Smooth muscle cell (in vitro differentiated cells): ENCODE measurements around the gene INPP5A. TPM values are rescaled to one million over a fixed set of nuclear protein-coding genes. Genes with fewer than 3 reads are reported as not detected.

Source experiments
- DNase-seq: peaks from one replicate; lab custom pipeline; 2025; ENCODE audit not compliant: unreplicated experiment; lab: John Stamatoyannopoulos, UW
- H2AFZ ChIP-seq: fragments of 200-600 bp; sonication (generic); 2 replicates; pipeline ENCODE4 v1.6.0; 2016; ENCODE audit warnings: antibody characterized with exemption, low read depth, mild to moderate bottlenecking
- H3F3A ChIP-seq: fragments of 200-600 bp; sonication (generic); 2 replicates; pipeline ENCODE4 v1.6.0; 2017; ENCODE audit warnings: antibody characterized with exemption, low read depth
- H3K27ac ChIP-seq: fragments of 200-600 bp; sonication (generic); 2 replicates; pipeline ENCODE4 v1.5.1; 2016; ENCODE audit warnings: low read depth, mild to moderate bottlenecking
- H3K27me3 ChIP-seq: fragments of 200-600 bp; sonication (generic); 2 replicates; pipeline ENCODE4 v1.6.1; 2016; ENCODE audit warnings: low read depth, mild to moderate bottlenecking
- H3K36me3 ChIP-seq: fragments of 200-600 bp; sonication (generic); 2 replicates; pipeline ENCODE4 v1.5.1; 2016; ENCODE audit warnings: low read depth
- H3K4me1 ChIP-seq: fragments of 200-600 bp; sonication (generic); 2 replicates; pipeline ENCODE4 v1.5.1; 2016; ENCODE audit warnings: low read depth
- H3K4me2 ChIP-seq: fragments of 200-600 bp; sonication (generic); 2 replicates; pipeline ENCODE4 v1.6.0; 2016; ENCODE audit warnings: mild to moderate bottlenecking
- H3K4me3 ChIP-seq: fragments of 200-600 bp; sonication (generic); 2 replicates; pipeline ENCODE4 v1.5.1; 2016; ENCODE audit warnings: mild to moderate bottlenecking
- H3K79me2 ChIP-seq: fragments of 200-600 bp; sonication (generic); 2 replicates; pipeline ENCODE4 v1.6.0; 2016; ENCODE audit warnings: low read depth, mild to moderate bottlenecking
- H3K9ac ChIP-seq: fragments of 200-600 bp; sonication (generic); 2 replicates; pipeline ENCODE4 v1.6.0; 2016; ENCODE audit warnings: low read depth
- H3K9me3 ChIP-seq: fragments of 200-600 bp; sonication (generic); replicated peaks from 2 replicates; pipeline ENCODE4 v1.5.1; 2016; ENCODE audit warnings: low read depth
- H4K20me1 ChIP-seq: fragments of 200-600 bp; sonication (generic); 2 replicates; pipeline ENCODE4 v1.6.0; 2016; ENCODE audit warnings: low read depth
- WGBS: methylation state at CpG from one replicate; pipeline ENCODE4 v1.1.7; 2016; ENCODE audit warnings: low lambda C conversion rate; 5-methylcytosine and 5-hydroxymethylcytosine counted together
- polyA plus RNA-seq: library from polyadenylated mRNA; unstranded; fragments of >200 nt; fragmentation: Nextera tagmentation; extraction: Ambion mirVana; gene quantifications from 2 replicates; pipeline ENCODE4 v1.2.1, GENCODE V29; 2016
- total RNA-seq: library from RNA; depleted of rRNA; stranded (reverse); fragments of >200 nt; gene quantifications from 2 replicates; pipeline ENCODE4 v1.2.3, GENCODE V29; 2014
- TF ChIP-seq, protein P1 (sequence below): fragments of 200-600 bp; sonication (generic); IDR thresholded peaks from 2 replicates; pipeline ENCODE4 v1.5.1; 2017; ENCODE audit warnings: borderline replicate concordance, mild to moderate bottlenecking, antibody characterized with exemption; ENCODE audit not compliant: insufficient read depth, poor library complexity, severe bottlenecking

INPP5A gene
- total and polyA plus RNA-seq, 2 experiments from 2014 or later = 48.0 to 55.9 TPM

DNA sequence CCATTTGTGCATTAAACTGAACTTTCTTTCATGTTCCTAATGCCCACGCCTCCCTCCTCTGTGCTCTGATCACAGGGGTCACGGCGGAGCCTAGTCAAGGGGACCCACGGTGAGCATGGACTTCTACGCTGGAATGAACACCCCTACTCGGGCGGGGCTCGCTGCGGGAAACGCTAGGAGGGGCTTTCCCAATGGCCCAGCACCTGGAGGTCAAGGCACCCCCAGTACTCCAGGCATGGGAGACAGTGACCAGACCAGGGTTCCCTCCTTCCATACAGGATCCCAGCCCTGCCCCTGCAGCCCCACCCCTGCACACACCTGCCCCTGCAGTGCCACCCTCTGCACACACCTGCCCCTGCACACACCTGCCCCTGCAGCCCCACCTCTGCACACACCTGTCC, 275.4 kb downstream of the INPP5A start:
- 90% methylated on average over 8 of the region's 10 CpGs for WGBS
- Histone ChIP-seq H3K79me2 (no peaks in the 10 kb centered on the region), H3K9ac (no peak overlapping the region), H3K36me3 (no peaks in the 10 kb centered on the region), H4K20me1 (no peaks in the 10 kb centered on the region), H3K4me2 (no peak overlapping the region), H3F3A (no peaks in the 10 kb centered on the region), H3K4me3 (no peak overlapping the region), H2AFZ (no peak overlapping the region), H3K27me3 (peaks cover 4% of the 10 kb centered on the region), H3K9me3 (no peaks in the 10 kb centered on the region), H3K4me1 (no peaks in the 10 kb centered on the region), H3K27ac (no peak overlapping the region)
- TF ChIP-seq, protein P1, sequence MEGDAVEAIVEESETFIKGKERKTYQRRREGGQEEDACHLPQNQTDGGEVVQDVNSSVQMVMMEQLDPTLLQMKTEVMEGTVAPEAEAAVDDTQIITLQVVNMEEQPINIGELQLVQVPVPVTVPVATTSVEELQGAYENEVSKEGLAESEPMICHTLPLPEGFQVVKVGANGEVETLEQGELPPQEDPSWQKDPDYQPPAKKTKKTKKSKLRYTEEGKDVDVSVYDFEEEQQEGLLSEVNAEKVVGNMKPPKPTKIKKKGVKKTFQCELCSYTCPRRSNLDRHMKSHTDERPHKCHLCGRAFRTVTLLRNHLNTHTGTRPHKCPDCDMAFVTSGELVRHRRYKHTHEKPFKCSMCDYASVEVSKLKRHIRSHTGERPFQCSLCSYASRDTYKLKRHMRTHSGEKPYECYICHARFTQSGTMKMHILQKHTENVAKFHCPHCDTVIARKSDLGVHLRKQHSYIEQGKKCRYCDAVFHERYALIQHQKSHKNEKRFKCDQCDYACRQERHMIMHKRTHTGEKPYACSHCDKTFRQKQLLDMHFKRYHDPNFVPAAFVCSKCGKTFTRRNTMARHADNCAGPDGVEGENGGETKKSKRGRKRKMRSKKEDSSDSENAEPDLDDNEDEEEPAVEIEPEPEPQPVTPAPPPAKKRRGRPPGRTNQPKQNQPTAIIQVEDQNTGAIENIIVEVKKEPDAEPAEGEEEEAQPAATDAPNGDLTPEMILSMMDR = no peak
- no peak for DNase-seq

DNA sequence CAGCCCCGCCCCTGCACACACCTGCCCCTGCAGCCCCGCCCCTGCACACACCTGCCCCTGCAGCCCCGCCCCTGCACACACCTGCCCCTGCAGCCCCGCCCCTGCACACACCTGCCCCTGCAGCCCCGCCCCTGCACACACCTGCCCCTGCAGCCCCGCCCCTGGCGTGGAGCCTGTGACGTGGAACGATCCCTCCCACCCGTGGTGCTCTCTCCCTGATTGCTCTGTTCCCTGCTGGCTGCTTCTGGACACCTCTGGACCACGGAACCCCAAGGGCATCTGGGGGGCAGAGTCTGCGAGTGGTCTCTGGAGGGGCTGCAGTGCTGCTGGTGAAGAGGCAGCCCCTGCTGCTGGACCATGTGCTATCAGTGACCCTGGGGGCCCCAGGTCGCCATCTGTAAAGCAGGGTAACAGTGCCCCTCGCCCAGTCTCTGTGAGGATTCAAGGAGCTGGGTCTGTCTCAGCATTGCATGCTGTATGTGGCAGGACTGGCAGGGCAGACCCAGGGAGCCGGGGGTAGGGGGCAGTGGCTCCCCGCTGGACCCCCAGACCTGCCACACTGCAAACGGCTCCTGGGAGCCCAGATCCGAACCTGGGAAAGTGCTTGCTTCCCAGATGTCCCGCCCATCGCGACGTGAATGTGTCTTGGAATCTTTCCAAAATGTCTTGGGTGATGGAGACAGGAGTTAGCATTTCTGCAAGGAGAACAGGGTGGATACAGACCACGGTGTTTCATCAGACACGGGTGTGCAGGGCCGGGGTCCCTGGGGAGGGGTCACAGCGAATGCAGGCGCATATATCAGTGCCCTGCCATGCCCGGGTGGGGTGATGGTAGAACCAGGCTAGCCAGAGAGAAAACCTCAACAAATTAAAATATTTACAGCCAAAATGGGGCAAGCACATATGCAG, 276.2 kb downstream of the INPP5A start:
- no peak overlapping the region for H3K4me2 ChIP-seq
- no peaks in the 10 kb centered on the region for H4K20me1 ChIP-seq
- H3K9me3 ChIP-seq = no peaks in the 10 kb centered on the region
- TF ChIP-seq, protein P1 = no peak
- H3K36me3 ChIP-seq = no peaks in the 10 kb centered on the region
- H3K4me3 ChIP-seq = no peak overlapping the region
- H3K27me3 ChIP-seq = peaks cover 4% of the 10 kb centered on the region
- H3K9ac ChIP-seq = no peak overlapping the region
- no peak for DNase-seq
- H3F3A ChIP-seq = no peaks in the 10 kb centered on the region
- H3K79me2 ChIP-seq = no peaks in the 10 kb centered on the region
- H3K4me1 ChIP-seq = no peaks in the 10 kb centered on the region
- 86% methylated on average over 23 of the region's 28 CpGs for WGBS
- no peak overlapping the region for H3K27ac ChIP-seq
- no peak overlapping the region for H2AFZ ChIP-seq

DNA sequence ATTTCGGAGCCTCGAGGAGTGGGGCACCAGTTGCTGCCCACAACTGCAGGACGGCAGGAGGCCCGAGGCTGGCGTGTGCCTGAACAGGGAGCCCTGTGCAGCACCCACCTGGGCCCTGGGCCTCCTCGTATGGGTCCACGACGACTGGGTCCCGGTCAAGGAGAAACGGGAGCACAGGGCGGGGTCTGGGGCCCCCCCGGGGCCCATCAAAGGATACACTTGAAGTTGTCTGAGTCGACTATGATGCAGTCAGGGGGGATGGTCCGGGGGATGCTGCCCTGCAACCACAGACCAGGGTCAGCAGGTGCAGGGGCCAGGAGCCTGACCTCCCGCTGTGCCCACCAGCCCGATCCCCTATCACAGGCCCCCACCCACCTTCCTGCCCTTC, 276.9 kb downstream of the INPP5A start:
- no peak overlapping the region for H2AFZ ChIP-seq
- H4K20me1 ChIP-seq = no peaks in the 10 kb centered on the region
- H3K4me1 ChIP-seq = no peaks in the 10 kb centered on the region
- H3K27me3 ChIP-seq = peaks cover 4% of the 10 kb centered on the region
- no peak overlapping the region for H3K4me2 ChIP-seq
- no peaks in the 10 kb centered on the region for H3K9me3 ChIP-seq
- TF ChIP-seq, protein P1 = no peak
- 93% methylated on average over 16 of the region's 16 CpGs for WGBS
- H3K4me3 ChIP-seq = no peak overlapping the region
- DNase-seq = no peak
- H3K9ac ChIP-seq = no peak overlapping the region
- H3F3A ChIP-seq = no peaks in the 10 kb centered on the region
- H3K36me3 ChIP-seq = no peaks in the 10 kb centered on the region
- no peaks in the 10 kb centered on the region for H3K79me2 ChIP-seq
- H3K27ac ChIP-seq = no peak overlapping the region
